ENCODE data around the gene RPS5. TPM values are rescaled to one million over a fixed set of nuclear protein-coding genes. Genes with fewer than 3 reads are reported as not detected.
A peak's percentile ranks its signal among the peaks of the same experiment; 100 is the strongest.

Gene RPS5
- total RNA-seq, 1 experiment from 2014 or later, result 1,982 TPM

GRCh38 chr19:58395979-58396627 lies 9.0 kb downstream of the RPS5 start:
- RAD21 ChIA-PET (ENCODE audit: low non-redundant PET in 1 of 2, low total read pairs in 2 of 2, uncharacterized antibody in 2 of 2, unreplicated experiment in 2 of 2), result no interaction called here
- H3K4me3 ChIP-seq (replicated peaks in 1 of 2; ENCODE audit: low read depth in 1 of 2, low read length in 2 of 2), result no peak overlapping the region
- no TSS peak for BruUV-seq (replicated peaks)
- no peaks in the 10 kb centered on the region for H3K9me3 ChIP-seq (ENCODE audit: control insufficient read depth in 1 of 2, insufficient read depth in 1 of 2, low read depth in 1 of 2, low read length in 2 of 2)
- POLR2A ChIA-PET, result no interaction called here
- H3K9ac ChIP-seq (ENCODE audit: low read length), result no peak overlapping the region
- H3K27me3 ChIP-seq (ENCODE audit: insufficient read depth, low read length), result no peaks in the 10 kb centered on the region
- peaks cover 16 to 40% of the 10 kb centered on the region in 2 experiments; a peak in 3 of 4 replicates for H3K36me3 ChIP-seq (ENCODE audit: control insufficient read depth in 1 of 2, insufficient read depth in 2 of 2, low read length in 2 of 2)
- H3K79me2 ChIP-seq (ENCODE audit: insufficient read depth, low read length), result peaks cover 24% of the 10 kb centered on the region
- peak; percentile 41; the same call in 1 of the 2 replicates for ATAC-seq
- H3K4me1 ChIP-seq (ENCODE audit: control insufficient read depth in 1 of 2, insufficient read depth in 2 of 2, low read length in 2 of 2), result peaks cover 27 to 55% of the 10 kb centered on the region in 2 experiments
- peak overlapping the region; percentile 48 for H3K4me2 ChIP-seq (ENCODE audit: low read length)
- H3K27ac ChIP-seq (ENCODE audit: low read depth, low read length), result peak overlapping the region; percentile 36
- H2AFZ ChIP-seq (ENCODE audit: low read depth, low read length, poor library complexity, severe bottlenecking), result no peak overlapping the region
- H4K20me1 ChIP-seq (ENCODE audit: insufficient read depth), result peaks cover 20% of the 10 kb centered on the region; the same call in 1 of the 2 replicates
- intact Hi-C loops (cut with micrococcal nuclease), result no loop called here
- CTCF ChIA-PET, result no interaction called here
- no peaks in the 10 kb centered on the region for H3K9me2 ChIP-seq (ENCODE audit: insufficient read depth)
- DNase-seq (ENCODE audit: low read depth, low spot score), result no peak
- TF ChIP-seq ELF1 (IDR thresholded peaks at IDR 0.05; ENCODE audit: borderline replicate concordance, low read depth) (no peak), MAX (IDR thresholded peaks at IDR 0.05) (no peak), RAD21 (IDR thresholded peaks at IDR 0.05; ENCODE audit: low read depth) (no peak), CBX3 (IDR thresholded peaks at IDR 0.05; ENCODE audit: low read depth) (no peak)
- TF ChIP-seq, protein P1, sequence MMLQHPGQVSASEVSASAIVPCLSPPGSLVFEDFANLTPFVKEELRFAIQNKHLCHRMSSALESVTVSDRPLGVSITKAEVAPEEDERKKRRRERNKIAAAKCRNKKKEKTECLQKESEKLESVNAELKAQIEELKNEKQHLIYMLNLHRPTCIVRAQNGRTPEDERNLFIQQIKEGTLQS (IDR thresholded peaks at IDR 0.05), result no peak

DNA sequence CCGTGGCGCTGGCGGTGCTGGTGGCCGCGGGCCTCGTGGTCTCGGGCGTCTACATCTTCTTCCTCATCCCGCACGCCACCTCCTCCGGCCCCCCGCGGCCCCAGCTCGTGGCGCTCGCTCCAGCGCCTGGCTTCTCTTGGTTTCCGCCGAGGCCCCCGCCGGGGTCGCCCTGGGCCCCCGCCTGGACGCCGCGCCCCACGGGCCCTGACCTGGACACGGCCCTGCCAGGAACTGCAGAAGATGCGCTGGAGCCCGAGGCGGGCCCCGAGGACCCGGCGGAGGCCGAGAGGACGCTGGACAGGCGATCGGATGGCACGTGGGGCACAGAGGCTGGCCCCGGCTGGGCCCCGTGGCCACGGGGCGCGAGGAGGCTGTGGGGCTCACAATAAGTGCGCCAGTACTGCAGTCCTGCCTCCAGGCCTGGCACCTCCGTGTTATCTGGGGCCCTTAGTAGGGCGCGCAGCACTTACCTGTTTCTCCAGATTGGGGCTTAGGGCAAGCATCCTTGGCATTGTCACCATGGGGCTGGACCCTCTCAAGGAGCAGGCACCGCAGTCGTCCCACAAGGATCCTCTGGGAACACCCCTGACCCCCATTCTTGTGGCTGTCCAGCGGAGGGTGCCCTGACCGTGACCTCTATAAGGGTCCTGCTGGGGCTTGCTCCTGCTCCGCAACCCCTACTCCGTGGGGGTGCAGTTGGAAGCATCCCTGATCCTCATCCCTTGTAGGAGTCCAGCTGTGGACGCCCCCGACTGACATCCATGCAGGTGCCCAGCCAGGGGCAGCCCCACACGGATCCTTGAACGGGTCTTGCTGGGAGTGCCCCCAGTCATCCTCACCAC lies 9.8 kb downstream of the RPS5 start:
- peaks cover 19% of the 10 kb centered on the region; the same call in 1 of the 2 replicates for H4K20me1 ChIP-seq (ENCODE audit: insufficient read depth)
- no peak for DNase-seq (ENCODE audit: low read depth, low spot score)
- peaks cover 14 to 32% of the 10 kb centered on the region in 2 experiments; a peak in 3 of 4 replicates for H3K36me3 ChIP-seq (ENCODE audit: control insufficient read depth in 1 of 2, insufficient read depth in 2 of 2, low read length in 2 of 2)
- H3K27me3 ChIP-seq (ENCODE audit: insufficient read depth, low read length), result no peaks in the 10 kb centered on the region
- ATAC-seq, result no peak
- POLR2A ChIA-PET, result no interaction called here
- no peaks in the 10 kb centered on the region for H3K9me2 ChIP-seq (ENCODE audit: insufficient read depth)
- H3K9ac ChIP-seq (ENCODE audit: low read length), result no peak overlapping the region
- CTCF ChIA-PET, result no interaction called here
- no peak overlapping the region for H3K4me3 ChIP-seq (replicated peaks in 1 of 2; ENCODE audit: low read depth in 1 of 2, low read length in 2 of 2)
- no peak overlapping the region for H3K4me2 ChIP-seq (ENCODE audit: low read length)
- H3K4me1 ChIP-seq (ENCODE audit: control insufficient read depth in 1 of 2, insufficient read depth in 2 of 2, low read length in 2 of 2), result peaks cover 27 to 50% of the 10 kb centered on the region in 2 experiments
- H3K79me2 ChIP-seq (ENCODE audit: insufficient read depth, low read length), result peaks cover 21% of the 10 kb centered on the region
- intact Hi-C loops (cut with micrococcal nuclease), result no loop called here
- no peak overlapping the region for H3K27ac ChIP-seq (ENCODE audit: low read depth, low read length)
- no TSS peak for BruUV-seq (replicated peaks)
- no peak overlapping the region for H2AFZ ChIP-seq (ENCODE audit: low read depth, low read length, poor library complexity, severe bottlenecking)
- TF ChIP-seq, protein P2, sequence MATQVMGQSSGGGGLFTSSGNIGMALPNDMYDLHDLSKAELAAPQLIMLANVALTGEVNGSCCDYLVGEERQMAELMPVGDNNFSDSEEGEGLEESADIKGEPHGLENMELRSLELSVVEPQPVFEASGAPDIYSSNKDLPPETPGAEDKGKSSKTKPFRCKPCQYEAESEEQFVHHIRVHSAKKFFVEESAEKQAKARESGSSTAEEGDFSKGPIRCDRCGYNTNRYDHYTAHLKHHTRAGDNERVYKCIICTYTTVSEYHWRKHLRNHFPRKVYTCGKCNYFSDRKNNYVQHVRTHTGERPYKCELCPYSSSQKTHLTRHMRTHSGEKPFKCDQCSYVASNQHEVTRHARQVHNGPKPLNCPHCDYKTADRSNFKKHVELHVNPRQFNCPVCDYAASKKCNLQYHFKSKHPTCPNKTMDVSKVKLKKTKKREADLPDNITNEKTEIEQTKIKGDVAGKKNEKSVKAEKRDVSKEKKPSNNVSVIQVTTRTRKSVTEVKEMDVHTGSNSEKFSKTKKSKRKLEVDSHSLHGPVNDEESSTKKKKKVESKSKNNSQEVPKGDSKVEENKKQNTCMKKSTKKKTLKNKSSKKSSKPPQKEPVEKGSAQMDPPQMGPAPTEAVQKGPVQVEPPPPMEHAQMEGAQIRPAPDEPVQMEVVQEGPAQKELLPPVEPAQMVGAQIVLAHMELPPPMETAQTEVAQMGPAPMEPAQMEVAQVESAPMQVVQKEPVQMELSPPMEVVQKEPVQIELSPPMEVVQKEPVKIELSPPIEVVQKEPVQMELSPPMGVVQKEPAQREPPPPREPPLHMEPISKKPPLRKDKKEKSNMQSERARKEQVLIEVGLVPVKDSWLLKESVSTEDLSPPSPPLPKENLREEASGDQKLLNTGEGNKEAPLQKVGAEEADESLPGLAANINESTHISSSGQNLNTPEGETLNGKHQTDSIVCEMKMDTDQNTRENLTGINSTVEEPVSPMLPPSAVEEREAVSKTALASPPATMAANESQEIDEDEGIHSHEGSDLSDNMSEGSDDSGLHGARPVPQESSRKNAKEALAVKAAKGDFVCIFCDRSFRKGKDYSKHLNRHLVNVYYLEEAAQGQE (IDR thresholded peaks at IDR 0.05; ENCODE audit: low read depth), result no peak
- TF ChIP-seq TCF7L2 (IDR thresholded peaks at IDR 0.05; ENCODE audit: borderline replicate concordance, extremely low read depth, insufficient read depth, insufficient read length), result no peak
- TF ChIP-seq ZNF274 (IDR thresholded peaks at IDR 0.05; ENCODE audit: low read depth, low read length), result no peak
- no peak for TF ChIP-seq EZH2 (IDR thresholded peaks at IDR 0.05)
- TF ChIP-seq POLR2AphosphoS5 (IDR thresholded peaks at IDR 0.05; ENCODE audit: low read depth, low read length), result no peak
- no peak for TF ChIP-seq SRF (IDR thresholded peaks at IDR 0.05; ENCODE audit: low read depth)
- H3K9me3 ChIP-seq (ENCODE audit: control insufficient read depth in 1 of 2, insufficient read depth in 1 of 2, low read depth in 1 of 2, low read length in 2 of 2), result no peaks in the 10 kb centered on the region
- RAD21 ChIA-PET (ENCODE audit: low non-redundant PET in 1 of 2, low total read pairs in 2 of 2, uncharacterized antibody in 2 of 2, unreplicated experiment in 2 of 2), result no interaction called here
